Neutrophil (primary cell): ENCODE data around the gene FEM1C.

Source experiments
- H3K27ac ChIP-seq: fragments of 200-600 bp; sonication (generic); 2 replicates; pipeline ENCODE4 v1.5.1; 2016; ENCODE audit warnings: mild to moderate bottlenecking, moderate library complexity
- H3K27me3 ChIP-seq: fragments of 200-600 bp; sonication (generic); 2 replicates; pipeline ENCODE4 v1.6.0; 2016; ENCODE audit warnings: mild to moderate bottlenecking
- H3K36me3 ChIP-seq: fragments of 200-600 bp; sonication (generic); 2 replicates; pipeline ENCODE4 v1.5.1; 2017
- H3K4me1 ChIP-seq, 2 experiments: fragments of 200-600 bp in 1 of 2; sonication (generic) in 1 of 2; 1 replicate in 1 of 2; 2 replicates in 1 of 2; pipeline versions ENCODE4 v1.5.1 to v1.6.1; 2013 to 2016; ENCODE audit warnings: low read depth in 1 of 2, low read length in 1 of 2, mild to moderate bottlenecking in 1 of 2, moderate library complexity in 1 of 2; ENCODE audit not compliant: control insufficient read depth in 1 of 2, insufficient read depth in 1 of 2
- H3K4me3 ChIP-seq, 2 experiments: fragments of 200-600 bp in 1 of 2; sonication (generic) in 1 of 2; 1 replicate in 1 of 2; 2 replicates in 1 of 2; pipeline ENCODE4 v1.5.1; 2013 to 2016; ENCODE audit warnings: low read depth in 1 of 2, low read length in 1 of 2, mild to moderate bottlenecking in 1 of 2, moderate library complexity in 1 of 2
- H3K9me3 ChIP-seq: fragments of 200-600 bp; sonication (generic); 2 replicates; pipeline ENCODE4 v1.5.1; 2016
- TF ChIP-seq, protein P1 (sequence below): fragments of 200-600 bp; sonication (generic); IDR thresholded peaks from 2 replicates; pipeline ENCODE4 v1.5.1; 2016; ENCODE audit warnings: antibody characterized with exemption

Gene FEM1C

GRCh38 chr5:115500225-115500624, 44.4 kb downstream of the FEM1C start:
- Histone ChIP-seq H3K4me1 (no peaks in the 10 kb centered on the region), H3K36me3 (no peaks in the 10 kb centered on the region), H3K27ac (no peak overlapping the region), H3K4me3 (no peak overlapping the region), H3K27me3 (no peaks in the 10 kb centered on the region), H3K9me3 (no peaks in the 10 kb centered on the region)
- TF ChIP-seq, protein P1, sequence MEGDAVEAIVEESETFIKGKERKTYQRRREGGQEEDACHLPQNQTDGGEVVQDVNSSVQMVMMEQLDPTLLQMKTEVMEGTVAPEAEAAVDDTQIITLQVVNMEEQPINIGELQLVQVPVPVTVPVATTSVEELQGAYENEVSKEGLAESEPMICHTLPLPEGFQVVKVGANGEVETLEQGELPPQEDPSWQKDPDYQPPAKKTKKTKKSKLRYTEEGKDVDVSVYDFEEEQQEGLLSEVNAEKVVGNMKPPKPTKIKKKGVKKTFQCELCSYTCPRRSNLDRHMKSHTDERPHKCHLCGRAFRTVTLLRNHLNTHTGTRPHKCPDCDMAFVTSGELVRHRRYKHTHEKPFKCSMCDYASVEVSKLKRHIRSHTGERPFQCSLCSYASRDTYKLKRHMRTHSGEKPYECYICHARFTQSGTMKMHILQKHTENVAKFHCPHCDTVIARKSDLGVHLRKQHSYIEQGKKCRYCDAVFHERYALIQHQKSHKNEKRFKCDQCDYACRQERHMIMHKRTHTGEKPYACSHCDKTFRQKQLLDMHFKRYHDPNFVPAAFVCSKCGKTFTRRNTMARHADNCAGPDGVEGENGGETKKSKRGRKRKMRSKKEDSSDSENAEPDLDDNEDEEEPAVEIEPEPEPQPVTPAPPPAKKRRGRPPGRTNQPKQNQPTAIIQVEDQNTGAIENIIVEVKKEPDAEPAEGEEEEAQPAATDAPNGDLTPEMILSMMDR: no peak

DNA sequence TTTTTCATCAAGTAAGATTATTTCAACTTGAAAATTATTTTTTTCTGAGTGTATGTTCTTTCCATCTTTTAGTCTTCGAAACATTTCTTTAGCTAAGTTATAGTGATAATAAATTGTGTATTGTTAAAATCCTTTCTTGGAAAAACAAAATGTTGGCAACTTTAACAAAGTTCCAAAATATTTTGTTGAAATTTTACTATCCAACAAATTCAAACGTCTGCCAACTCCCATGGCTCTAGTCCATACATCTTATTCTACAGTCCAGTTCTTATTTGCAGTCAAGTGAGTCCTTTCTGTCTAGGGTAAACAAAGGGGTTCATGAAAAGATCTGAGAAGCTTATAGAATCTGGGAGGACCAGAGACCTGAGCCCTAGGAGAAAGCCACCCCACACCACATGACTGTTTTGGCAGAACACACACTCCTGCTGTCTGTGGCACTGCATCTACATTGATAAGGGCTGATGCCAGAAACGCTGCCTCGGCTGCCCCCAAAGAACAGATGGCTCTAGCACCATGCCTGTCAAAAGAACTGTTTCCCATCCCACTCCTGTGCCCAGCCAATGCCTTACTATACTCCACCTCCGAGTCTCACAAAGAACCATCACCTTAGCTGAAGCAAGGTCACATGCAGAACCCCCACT, 47.5 kb downstream of the FEM1C start:
- Histone ChIP-seq H3K27me3 (no peaks in the 10 kb centered on the region), H3K4me3 (no peak overlapping the region), H3K9me3 (no peaks in the 10 kb centered on the region), H3K27ac (no peak overlapping the region), H3K4me1 (peaks cover 26 to 28% of the 10 kb centered on the region in 2 experiments), H3K36me3 (no peaks in the 10 kb centered on the region)
- TF ChIP-seq, protein P1: no peak

DNA sequence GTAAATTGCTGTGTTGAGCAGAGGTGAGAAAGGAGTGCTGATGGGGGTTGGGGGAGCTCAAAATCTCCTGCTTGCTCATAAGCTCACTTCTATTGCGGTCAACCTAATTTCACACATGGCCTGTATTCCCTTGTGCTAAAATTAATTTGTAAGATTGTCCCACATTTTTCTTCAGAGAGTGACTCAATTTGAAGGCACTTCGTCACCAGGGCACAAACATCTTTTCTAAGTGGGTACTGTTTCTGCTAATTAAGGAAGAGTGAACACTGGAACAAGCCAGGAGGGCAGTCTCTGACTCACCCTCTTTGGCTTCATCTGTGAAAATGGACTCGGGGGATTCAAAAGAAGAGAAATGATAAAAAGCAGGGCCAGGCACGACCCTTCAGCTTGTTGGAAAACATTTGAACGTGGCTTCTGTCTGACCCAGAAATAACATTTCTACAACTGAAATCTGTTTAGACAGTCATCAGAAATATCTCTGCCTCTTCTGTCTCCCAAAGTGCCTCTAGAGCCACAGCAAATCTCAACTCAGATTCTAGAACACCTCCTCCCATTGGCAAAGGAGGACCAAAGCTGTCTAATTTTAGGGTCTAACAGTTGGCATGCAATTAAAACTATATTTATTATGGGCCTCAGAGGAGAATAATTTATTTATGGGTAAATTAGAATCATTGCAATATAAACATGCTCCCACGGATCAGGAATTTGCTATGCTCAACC, 49.8 kb downstream of the FEM1C start:
- no peaks in the 10 kb centered on the region for H3K27me3 ChIP-seq
- H3K4me3 ChIP-seq: no peak overlapping the region
- peak overlapping the region; percentile 37 for H3K27ac ChIP-seq
- no peaks in the 10 kb centered on the region for H3K9me3 ChIP-seq
- TF ChIP-seq, protein P1: no peak
- no peaks in the 10 kb centered on the region for H3K36me3 ChIP-seq
- peaks cover 44 to 47% of the 10 kb centered on the region in 2 experiments for H3K4me1 ChIP-seq

- Histone ChIP-seq H3K27ac (no peak overlapping the region), H3K4me1 (peaks cover 66 to 71% of the 10 kb centered on the region in 2 experiments), H3K36me3 (no peaks in the 10 kb centered on the region), H3K9me3 (no peaks in the 10 kb centered on the region), H3K4me3 (no peak overlapping the region), H3K27me3 (no peaks in the 10 kb centered on the region)
- TF ChIP-seq, protein P1: no peak
Observed at GRCh38 chr5:115490596-115490995, 54.0 kb downstream of the FEM1C start.

DNA sequence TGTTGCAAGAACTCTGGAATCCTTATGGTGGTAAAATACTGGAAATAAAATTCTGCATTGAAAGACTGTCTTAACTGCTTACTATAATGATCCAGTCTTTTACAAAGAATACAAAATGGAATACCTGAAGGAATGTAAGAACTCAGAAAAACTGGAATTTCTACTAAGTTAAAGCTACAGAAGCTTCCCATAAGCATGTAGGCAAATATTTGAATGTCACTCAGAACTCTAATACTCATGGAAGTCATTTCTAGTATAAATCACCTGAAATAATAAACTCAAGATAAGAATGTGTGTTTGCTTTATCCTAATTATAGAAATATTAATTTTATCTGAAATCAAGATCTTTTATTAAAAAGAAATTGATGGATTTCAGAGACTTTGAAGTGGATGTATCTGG, 54.8 kb downstream of the FEM1C start:
- no peak overlapping the region for H3K27ac ChIP-seq
- H3K4me1 ChIP-seq: peaks cover 75 to 79% of the 10 kb centered on the region in 2 experiments
- no peaks in the 10 kb centered on the region for H3K27me3 ChIP-seq
- H3K4me3 ChIP-seq: no peak overlapping the region
- H3K9me3 ChIP-seq: no peaks in the 10 kb centered on the region
- H3K36me3 ChIP-seq: no peaks in the 10 kb centered on the region
- TF ChIP-seq, protein P1: no peak
